ENCODE results near the gene CRYGD.

CRYGD gene

GRCh38 chr2:208122248-208122647 is 2.1 kb downstream of the CRYGD start:
- no peak for TF ChIP-seq POLR2AphosphoS5 (IDR thresholded peaks at IDR 0.05; ENCODE audit: low read depth, low read length)
- TF ChIP-seq REST (IDR thresholded peaks at IDR 0.05; ENCODE audit: insufficient read depth in 1 of 2, low read depth in 2 of 2, low read length in 2 of 2): no peak
- no peak for TF ChIP-seq FOXP2 (optimal IDR thresholded peaks at IDR 0.05; ENCODE audit: borderline replicate concordance, extremely low read depth, extremely low read length, insufficient read depth)
- no peak for TF ChIP-seq TAF1 (IDR thresholded peaks at IDR 0.05; ENCODE audit: borderline replicate concordance, insufficient read depth, low read length)
- TF ChIP-seq SIN3A (IDR thresholded peaks at IDR 0.05; ENCODE audit: borderline replicate concordance, insufficient read depth, low read length): no peak

GRCh38 chr2:208118918-208119317 is 5.4 kb downstream of the CRYGD start:
- TF ChIP-seq POLR2AphosphoS5 (IDR thresholded peaks at IDR 0.05; ENCODE audit: low read depth, low read length) (no peak), REST (IDR thresholded peaks at IDR 0.05; ENCODE audit: insufficient read depth in 1 of 2, low read depth in 2 of 2, low read length in 2 of 2) (no peak), TAF1 (IDR thresholded peaks at IDR 0.05; ENCODE audit: borderline replicate concordance, insufficient read depth, low read length) (no peak), FOXP2 (optimal IDR thresholded peaks at IDR 0.05; ENCODE audit: borderline replicate concordance, extremely low read depth, extremely low read length, insufficient read depth) (no peak), SIN3A (IDR thresholded peaks at IDR 0.05; ENCODE audit: borderline replicate concordance, insufficient read depth, low read length) (no peak)

- TF ChIP-seq REST (IDR thresholded peaks at IDR 0.05; ENCODE audit: insufficient read depth in 1 of 2, low read depth in 2 of 2, low read length in 2 of 2) (no peak), TAF1 (IDR thresholded peaks at IDR 0.05; ENCODE audit: borderline replicate concordance, insufficient read depth, low read length) (no peak), POLR2AphosphoS5 (IDR thresholded peaks at IDR 0.05; ENCODE audit: low read depth, low read length) (no peak), FOXP2 (optimal IDR thresholded peaks at IDR 0.05; ENCODE audit: borderline replicate concordance, extremely low read depth, extremely low read length, insufficient read depth) (no peak), SIN3A (IDR thresholded peaks at IDR 0.05; ENCODE audit: borderline replicate concordance, insufficient read depth, low read length) (no peak)
Observed at GRCh38 chr2:208112969-208113368, 11.4 kb downstream of the CRYGD start.

GRCh38 chr2:208103616-208104015 is 20.7 kb downstream of the CRYGD start:
- TF ChIP-seq TAF1 (IDR thresholded peaks at IDR 0.05; ENCODE audit: borderline replicate concordance, insufficient read depth, low read length) (no peak), FOXP2 (optimal IDR thresholded peaks at IDR 0.05; ENCODE audit: borderline replicate concordance, extremely low read depth, extremely low read length, insufficient read depth) (no peak), POLR2AphosphoS5 (IDR thresholded peaks at IDR 0.05; ENCODE audit: low read depth, low read length) (no peak), REST (IDR thresholded peaks at IDR 0.05; ENCODE audit: insufficient read depth in 1 of 2, low read depth in 2 of 2, low read length in 2 of 2) (no peak), SIN3A (IDR thresholded peaks at IDR 0.05; ENCODE audit: borderline replicate concordance, insufficient read depth, low read length) (no peak)
